ENCODE data around the gene OSBP2.

The OSBP2 gene

DNA sequence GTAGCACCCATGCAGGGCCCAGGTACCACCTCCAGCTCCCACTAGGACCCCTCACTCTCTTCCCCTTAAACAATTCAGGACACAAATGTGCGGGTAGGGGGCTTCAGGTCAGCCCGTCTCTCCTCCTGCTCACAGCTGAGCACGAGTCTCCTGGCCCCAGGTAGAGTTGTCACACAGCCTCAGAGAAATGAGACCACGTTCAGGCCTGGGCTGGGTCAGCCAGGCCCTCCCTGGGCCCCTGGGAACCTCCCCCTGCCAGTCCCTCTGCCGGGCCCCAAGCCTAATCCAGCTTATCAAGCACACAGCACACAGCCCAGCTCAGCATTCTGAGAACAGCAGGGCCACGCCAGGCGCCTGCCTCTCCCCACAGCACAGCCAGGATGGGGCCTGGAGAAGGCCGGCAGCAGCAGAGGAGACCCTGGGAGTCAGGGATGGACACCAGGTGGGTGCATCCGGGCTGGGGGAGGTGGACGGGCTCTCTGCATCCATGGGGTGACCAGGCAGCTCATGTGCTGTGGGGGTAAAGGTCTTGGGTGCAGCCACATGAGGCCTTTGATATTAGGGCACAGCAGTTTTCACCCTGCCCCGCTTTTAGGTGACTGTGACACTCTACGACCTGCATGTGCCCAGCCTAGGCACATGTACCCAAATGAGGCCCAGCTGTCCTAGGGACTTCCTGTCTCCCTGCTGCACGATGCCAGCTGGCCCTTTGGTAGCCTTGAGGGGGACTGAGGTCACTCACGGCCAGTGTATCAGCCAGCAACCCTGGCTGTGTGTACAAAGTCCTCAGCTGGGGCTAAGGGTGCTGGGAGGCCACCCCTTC is 186.9 kb downstream of the OSBP2 start:
- no peak for DNase-seq (ENCODE audit: low read depth in 2 of 2)

DNA sequence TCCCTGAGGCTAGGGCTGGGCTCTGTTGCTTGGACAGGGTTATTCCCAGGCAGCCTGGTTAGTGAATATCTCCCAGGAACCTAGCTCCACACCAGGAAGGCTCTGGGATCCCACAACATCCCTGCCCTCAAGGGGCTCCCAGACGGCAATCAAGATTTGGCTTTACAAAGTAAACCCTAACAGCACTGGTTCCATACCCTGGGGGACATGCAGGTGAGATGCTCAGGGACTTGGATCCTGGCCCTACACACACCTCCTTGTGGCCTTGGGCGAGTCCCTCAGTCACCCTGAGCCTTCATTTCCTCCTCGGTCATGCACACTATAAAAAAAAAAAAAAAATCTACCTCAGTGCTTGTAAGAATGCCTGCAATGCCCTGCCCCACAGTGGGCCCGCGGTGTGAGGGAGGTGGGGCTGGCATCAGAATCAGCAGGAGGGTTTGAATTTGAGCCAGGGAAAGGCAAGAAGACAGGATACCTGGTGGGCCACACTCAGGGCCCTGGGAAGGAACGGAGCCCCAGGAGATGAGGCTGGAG is 187.6 kb downstream of the OSBP2 start:
- DNase-seq (ENCODE audit: low read depth in 2 of 2): no peak

DNA sequence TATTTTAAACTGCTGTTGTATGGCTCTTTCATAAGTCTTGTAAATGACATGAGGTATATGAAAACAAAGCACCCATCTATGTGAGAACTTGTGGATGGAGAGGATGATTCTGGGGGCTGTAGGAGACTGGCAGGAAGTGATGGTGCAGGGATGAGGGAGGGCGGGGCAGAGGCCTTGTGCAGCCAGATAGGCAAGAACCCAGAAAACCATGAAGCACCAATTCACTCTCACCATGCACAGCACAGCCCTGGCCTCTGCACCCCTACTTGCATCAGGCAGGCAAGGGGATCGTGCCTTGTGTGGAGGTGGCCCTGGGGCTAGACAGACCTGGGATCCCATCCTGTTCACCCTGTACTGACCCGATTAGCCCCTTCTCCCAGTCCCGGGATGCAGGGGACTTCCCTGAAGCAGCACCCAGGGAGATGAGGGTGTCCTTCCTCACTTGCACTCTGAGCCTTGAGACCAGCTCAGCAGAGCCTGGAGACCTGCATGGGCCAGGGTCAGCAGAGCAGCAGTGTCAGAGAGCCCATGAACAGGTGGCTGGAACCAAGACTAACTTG is 188.4 kb downstream of the OSBP2 start:
- DNase-seq (ENCODE audit: low read depth in 2 of 2): no peak

DNA sequence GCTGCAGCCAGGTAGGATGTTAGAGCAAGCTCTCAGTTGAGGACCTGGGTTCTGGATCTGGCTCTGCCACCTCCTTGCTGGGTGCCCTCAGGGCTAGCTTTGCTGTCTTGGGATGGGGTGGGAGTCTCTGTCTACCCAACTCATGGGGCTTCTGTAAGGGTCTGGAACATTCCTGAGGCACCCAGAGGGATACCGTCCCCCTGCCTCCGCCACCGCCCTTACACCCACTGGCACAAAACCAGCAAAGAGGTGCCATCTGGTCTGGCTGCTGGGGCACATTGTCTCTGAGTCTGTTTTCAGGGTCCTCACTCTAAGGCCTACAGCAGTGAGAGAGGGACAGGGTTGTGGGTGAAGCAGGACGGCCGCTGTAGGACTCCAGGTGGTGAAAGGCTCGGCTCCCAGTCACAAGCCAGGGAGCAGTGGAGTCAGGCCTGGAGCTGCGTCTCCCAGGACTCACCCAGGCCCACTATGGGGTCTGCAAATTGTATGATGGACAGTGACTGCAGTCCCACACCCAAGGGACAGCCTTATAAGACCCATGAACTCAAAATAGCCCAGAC is 189.0 kb downstream of the OSBP2 start:
- no peak for DNase-seq (ENCODE audit: low read depth in 2 of 2)

DNA sequence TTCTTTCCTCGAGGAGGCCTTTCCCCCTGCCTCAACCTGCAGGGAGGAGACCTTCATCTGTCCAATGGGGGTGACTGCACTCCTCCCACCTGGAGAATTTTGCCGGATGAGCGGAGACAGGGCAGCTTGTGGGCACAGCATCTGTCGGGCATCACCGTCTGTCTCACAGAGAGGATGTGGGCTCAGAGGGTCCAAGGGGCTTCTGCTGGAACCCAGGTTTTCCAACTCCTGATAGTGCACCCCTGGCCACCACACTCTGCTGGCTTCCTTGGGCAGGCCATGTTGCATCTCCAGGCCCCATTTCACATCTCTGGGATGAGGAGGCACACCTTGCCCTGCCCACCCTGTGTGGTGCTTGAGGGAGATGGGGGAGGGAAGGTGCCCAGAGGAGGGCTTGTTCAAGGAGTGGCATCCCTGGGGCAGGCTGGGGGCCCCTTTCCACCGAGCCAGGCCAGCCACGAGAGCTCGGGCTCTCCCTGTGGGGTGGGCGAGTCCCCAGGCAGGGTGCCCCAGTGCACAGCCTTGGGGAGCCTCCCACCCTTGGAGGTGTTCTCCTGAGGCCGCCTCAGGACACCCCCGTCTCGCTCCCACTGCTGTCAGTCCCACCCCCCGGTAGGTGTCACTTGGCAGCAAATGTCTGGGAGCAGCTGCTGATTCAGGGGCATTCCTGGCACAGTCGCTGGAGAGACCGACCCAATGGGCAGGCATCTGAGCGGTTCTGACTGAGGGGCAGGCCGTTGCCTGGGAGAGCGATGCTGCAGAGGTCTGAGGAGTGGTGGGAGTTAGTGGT is 189.7 kb downstream of the OSBP2 start:
- no peak for DNase-seq (ENCODE audit: low read depth in 2 of 2)

DNA sequence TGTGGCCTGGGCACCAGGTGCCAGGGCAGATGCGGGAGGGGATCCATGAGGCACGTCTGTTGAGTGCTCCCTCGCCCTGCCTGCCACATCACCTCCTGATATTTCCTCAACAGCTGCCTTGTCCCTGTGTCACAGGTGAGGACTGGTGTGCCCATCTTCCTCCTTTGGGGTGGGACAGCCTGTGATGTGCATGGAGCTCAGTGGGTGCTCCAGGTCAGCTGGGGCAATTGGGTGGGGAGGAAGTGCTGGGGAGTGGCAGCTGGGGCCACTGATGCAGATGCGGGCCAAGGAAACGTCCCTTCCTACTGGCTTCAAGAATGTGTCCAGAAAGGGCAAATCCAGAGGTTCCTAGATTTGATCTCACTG is 190.3 kb downstream of the OSBP2 start:
- no peak for DNase-seq (ENCODE audit: low read depth in 2 of 2)

DNA sequence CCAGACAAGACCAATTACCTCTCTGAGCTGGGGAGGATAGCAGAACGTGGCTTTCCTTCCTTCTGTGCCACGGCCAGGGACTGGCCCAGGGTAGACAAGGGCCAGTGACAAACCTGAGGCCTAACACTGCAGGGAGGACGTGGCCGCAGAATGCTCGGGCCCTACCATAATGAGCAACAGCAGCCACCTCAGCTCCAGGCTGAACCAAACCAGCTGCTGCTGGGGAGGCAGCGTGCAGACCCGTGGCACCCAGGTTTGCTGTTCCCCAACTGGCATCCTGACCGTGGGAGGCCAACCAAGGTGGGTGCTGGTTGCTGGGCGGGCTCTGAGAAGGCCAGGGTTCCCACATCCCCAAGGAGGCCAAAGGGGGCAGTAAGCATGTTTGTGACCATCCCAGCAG is 190.9 kb downstream of the OSBP2 start:
- no peak for DNase-seq (ENCODE audit: low read depth in 2 of 2)

DNA sequence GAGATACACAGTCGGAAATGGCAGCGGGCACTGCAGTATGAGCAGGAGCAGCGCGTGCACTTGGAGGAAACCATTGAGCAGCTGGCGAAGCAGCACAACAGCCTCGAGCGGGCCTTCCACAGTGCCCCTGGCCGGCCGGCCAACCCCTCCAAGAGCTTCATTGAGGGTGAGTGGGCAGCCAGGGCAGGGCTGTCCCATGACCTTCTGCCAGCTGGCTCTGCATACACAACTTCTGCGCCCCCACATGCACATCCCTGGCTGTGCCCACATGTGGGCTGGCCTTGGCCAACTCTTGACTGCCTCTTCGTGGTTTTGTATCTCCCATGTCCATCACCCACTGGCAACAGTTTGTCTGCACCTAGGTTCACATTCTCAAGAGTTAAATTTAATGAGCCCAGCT is 192.8 kb downstream of the OSBP2 start:
- no peak for DNase-seq (ENCODE audit: low read depth in 2 of 2)

DNA sequence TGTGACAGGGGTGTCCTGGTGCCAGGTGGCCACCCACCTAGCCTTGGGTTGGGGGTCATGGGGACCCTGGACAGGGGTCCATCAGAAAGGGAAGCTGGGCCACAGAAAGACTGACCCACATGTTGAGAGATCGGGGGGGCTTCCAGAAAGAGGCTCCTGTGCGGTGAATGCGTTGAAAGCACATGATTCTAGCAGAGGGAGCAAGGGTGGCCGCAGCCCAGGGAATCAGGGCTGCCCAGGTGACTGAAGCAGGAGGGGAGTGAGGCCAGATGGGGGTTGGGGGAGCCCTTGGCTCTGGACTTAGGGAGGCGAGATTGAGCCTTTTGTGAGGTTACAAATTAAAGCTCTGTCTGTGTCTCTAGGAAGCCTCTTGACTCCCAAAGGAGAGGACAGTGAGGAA is 193.2 kb downstream of the OSBP2 start:
- no peak for DNase-seq (ENCODE audit: low read depth in 2 of 2)

DNA sequence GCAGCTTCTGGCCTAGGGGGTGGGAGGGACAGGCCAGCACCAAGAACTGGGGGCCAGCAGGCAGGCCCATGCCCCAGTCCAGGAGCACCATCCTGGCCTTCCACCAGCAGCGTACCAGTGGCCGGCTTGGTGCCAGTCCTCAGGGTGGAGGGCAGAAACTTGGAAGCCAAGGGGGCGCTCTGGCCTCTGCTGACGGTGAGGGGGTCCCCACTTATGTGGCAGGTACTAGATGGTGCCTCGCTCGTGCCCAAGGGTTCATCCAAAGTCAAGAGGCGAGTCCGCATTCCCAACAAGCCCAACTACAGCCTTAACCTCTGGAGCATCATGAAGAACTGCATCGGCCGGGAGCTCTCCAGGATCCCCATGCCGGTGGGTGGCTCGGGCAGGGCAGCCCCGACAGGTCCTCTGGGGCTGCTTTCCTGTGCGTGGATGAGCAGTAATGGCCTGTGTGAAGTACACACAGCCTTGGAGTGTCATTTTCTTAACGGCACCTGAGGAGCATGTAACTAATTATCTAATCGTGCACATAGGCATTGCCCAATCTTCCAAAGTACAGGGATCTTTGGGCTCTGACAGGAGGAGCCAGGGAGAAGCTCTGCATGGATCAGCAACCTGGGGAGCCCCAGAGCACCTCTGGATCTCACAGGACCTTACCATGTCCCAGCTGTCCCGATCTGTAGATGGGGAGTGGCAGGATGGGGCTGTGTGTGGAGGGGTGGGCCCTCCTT is 194.8 kb downstream of the OSBP2 start:
- no peak for DNase-seq (ENCODE audit: low read depth in 2 of 2)

DNA sequence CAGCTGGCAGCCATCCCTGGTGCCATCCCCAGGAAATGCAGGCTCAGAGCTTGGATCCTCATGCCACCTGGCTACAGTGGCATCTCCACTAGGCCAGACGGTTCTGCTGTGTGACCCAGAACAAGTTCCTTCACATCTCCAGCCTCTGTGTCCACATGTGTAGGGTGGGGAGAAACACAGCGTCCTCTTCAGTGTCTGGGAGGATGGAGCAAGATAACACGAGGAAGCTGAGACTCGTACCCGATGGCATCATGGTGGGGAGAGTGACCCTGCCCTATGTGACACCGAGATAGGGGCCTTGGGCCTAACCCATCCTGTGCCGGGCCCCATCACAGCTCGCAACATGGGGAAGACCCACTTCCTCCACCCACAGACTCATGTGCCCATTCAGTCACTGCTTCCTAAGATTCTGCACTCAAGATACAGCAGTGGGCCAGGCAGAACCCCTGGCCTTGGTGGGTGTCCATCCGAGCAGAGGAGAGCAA is 195.4 kb downstream of the OSBP2 start:
- no peak for DNase-seq (ENCODE audit: low read depth in 2 of 2)

DNA sequence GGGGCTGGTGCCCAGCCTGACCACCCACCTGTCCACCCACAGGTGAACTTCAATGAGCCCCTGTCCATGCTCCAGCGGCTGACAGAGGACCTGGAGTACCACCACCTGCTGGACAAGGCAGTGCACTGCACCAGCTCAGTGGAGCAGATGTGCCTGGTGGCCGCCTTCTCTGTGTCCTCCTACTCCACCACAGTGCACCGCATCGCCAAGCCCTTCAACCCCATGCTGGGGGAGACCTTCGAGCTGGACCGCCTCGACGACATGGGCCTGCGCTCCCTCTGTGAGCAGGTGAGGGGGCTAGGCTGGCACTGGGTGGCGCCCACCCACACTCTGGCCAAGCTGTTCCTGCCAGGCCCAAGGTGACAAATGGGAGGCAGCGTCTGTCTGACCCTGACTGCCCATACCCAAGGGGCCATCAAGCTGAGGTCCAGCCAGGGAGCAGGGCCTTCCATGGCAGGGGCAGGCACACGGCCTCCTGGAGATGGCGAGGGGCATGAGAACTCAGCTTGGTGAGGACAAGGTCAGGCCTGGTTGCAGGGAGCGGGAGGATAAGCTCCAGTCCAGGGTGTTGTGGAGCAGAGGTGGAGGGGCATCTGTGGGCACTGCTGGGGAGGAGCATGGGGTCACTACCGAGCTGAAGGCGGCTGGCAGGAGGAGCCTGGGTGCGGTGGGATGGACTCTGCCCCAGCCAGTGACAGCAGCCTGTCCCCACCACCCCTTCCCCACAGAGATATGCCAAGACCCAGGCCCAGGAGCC is 196.2 kb downstream of the OSBP2 start:
- DNase-seq (ENCODE audit: low read depth in 2 of 2): no peak

DNA sequence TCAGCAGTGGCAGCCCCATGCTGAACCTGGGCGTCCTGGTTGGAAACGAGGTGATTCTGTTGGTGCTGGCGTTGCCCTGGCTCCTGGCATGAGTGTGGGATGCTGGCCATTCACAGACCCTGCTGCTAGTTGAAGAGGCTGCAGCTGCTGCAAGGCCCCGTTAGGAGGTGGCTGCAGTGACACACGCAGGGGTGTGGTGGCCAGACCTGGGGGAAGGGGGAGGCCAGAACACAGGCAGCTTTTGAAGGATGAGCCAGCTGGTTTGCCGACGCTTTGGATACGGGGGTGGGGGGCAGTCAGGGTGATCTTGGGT is 196.7 kb downstream of the OSBP2 start:
- DNase-seq (ENCODE audit: low read depth in 2 of 2): no peak

DNA sequence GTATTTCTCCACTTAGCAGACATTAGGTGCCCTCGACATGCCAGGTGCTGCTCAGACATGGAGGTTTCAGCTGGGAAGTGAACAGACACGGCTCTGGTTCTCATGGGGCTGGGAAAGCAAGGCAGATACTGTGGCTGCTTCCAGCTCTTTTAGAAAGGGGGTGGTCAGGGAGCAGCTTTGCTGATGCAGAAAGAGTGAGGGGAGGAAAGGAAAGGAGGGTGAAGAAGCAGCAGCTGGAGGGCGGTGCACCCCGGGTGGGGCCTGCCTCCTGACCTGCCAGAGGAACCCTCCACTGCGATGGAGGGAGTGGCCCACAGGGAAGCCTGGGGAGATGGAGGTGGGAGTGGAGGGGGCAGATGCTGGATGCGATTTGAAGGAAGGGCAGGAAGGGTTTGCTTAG is 197.1 kb downstream of the OSBP2 start:
- DNase-seq (ENCODE audit: low read depth in 2 of 2): no peak

DNA sequence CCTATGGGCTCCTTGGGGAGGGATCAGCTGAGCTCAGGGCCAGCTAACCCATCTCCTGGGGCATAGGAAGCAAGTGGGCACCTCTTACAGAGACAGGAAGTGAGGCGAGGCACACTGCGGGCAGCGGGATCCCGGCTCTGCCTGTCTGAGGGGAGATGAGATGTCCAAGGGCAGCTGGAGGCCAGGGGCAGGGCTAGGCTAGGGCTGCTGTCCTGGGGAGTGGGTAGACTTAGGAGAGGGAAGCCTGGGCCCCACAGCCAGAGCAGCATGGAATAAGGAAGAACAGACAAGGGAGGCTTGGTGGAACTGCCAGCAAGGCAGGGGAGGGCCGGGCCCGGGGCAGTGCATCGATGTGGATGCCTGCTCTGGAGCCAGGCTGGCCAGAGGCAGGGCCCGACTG is 197.6 kb downstream of the OSBP2 start:
- no peak for DNase-seq (ENCODE audit: low read depth in 2 of 2)

DNA sequence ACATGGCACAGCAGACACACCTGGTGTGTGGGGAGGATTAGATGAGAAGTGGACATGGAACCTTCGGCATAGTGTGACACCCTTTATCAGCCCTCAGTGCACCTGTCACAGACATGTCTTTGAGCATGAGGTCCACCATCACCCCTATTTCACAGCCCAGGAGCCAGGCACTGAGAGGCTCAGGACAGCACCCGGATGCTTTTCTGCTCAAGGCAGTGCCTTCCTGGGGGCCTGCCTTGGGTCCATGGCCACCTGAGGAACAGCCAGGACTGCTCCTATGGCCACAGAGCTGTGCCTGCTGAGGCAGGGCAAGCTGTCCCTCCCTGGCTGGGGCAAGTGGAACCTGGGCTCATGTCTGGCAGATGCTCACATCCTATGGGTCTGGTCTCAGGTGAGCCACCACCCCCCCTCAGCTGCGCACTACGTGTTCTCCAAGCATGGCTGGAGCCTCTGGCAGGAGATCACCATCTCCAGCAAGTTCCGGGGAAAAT is 198.1 kb downstream of the OSBP2 start:
- no peak for DNase-seq (ENCODE audit: low read depth in 2 of 2)

DNA sequence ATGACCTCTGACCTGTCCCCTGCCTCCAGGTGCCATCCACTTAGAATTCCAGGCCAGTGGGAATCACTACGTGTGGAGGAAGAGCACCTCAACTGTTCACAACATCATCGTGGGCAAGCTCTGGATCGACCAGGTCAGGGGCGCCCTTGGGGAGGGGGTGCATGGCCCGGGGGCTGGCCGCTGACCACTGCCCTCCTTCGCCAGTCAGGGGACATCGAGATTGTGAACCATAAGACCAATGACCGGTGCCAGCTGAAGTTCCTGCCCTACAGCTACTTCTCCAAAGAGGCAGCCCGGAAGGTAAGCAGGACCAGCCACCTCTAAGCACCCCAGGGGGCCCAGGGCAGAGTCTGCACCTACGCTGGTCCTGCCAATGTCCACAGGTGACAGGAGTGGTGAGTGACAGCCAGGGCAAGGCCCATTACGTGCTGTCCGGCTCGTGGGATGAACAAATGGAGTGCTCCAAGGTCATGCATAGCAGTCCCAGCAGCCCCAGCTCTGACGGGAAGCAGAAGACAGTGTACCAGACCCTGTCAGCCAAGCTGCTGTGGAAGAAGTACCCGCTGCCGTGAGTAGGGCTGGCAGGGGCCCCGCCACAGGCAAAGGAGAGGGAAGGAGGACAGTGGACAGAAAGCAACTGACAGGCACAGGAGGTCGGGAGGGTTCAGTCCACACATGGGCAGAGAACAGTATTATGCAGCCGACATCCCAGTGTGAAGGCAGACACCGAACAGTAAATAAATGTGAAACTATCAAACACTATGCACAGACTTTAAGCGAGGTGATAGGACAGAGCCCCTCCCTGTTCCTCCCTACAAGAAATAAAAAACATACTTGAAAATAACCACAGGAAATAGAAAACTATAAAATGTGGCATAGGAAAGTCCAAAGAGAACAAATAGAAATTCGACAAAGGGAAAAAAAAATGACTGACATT is 199.0 kb downstream of the OSBP2 start:
- DNase-seq (ENCODE audit: low read depth in 2 of 2): no peak

DNA sequence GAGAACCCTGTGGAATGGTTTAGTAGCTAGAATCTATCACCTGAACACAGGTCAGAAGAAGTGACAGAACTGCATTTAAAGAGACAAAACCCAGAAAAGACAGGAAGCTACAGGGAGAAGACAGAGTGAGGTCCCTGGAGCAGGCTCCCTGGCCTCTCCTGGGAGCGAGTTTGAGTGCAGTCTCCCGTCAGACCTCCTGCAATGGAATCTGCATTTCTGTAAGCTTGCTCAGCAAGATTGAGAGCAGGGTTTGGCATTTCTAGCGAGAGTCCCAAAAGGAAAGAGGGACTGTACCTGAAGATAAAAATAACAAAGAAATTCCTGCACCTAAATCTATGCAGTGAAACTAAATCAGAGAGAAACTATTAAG is 199.7 kb downstream of the OSBP2 start:
- DNase-seq (ENCODE audit: low read depth in 2 of 2): no peak

DNA sequence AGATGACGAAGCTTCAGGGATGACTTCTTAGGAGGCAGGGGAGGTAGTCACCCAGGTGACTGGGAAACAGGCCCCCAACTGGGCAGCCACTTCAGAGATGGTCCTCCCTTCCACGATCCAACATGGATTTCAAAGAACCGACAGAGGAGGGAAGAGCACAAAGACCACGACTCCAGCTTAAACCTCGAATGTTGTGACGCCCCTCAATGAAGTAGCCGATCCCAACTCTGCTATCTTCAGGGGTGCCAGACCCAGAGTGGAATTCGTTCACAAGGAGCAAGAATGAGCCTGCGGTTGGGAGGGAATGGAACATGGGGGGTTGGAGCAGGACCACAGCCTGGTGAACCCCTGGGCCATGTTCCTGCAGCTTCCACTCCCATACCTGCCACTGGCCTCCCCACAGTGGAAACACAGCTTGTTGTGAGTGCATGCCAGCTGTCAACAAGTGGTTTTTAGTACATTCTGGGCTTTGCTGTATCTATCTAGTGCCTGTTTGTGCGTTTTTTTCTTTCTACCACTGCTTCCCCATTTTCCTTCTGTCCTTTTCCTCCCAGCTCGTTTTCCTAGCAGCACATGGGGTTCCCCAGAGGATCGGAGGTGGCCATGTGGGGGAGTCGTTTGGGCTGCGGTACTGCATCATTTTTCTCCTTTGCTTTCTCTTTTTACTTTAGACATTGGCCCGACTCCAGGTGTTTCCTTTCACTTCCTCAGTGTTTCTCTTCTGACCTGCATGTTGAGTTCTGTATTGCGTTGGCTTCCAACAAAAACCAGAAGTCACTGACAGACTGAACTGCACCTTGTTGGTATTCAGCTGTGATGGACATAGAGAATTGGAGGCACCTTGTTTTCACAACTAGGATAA is 208.1 kb downstream of the OSBP2 start:
- no peak for DNase-seq (ENCODE audit: low read depth in 2 of 2)

All from stimulated activated CD8-positive, alpha-beta memory T cell treated with anti-CD3 and anti-CD28 coated beads, Interleukin-7, amount 100 ng/mL, for 1 hour (primary cell).